GM12878 (cell line): ENCODE data around the gene RNF41. TPM values are rescaled to one million over a fixed set of nuclear protein-coding genes. Genes with fewer than 3 reads are reported as not detected.
A peak's percentile ranks its signal among the peaks of the same experiment; 100 is the strongest.

Source experiments
- ATAC-seq: fragments of 200-7000 bp; cut with Tn5 transposase; 3 replicates; pipeline ENCODE4 v1.9.1; 2020; ENCODE audit warnings: mild to moderate bottlenecking, moderate library complexity
- BruUV-seq: library from RNA; stranded (reverse); fragments of 400-500 nt; replicated peaks from 2 replicates; lab custom pipeline; 2021; lab: Mats Ljungman, UMichigan
- CTCF ChIA-PET: fragments of 300-600 bp; sonication (Branson Sonifier 250); formaldehyde crosslinking; extraction: SDS; loops from one replicate; lab custom pipeline; 2021; ENCODE audit warnings: inconsistent platforms; lab: Yijun Ruan, JAX
- POLR2A ChIA-PET: fragments of 350-600 bp; formaldehyde crosslinking; extraction: SDS; loops from one replicate; lab custom pipeline; 2021; ENCODE audit warnings: inconsistent platforms; lab: Charles Lee
- RAD21 ChIA-PET: fragments of 300-600 bp; sonication (Branson Sonifier 250); formaldehyde crosslinking; loops from one replicate; lab custom pipeline; 2023; ENCODE audit warnings: antibody characterized with exemption; ENCODE audit not compliant: unreplicated experiment; lab: Charles Lee
- SMC1A ChIA-PET: fragments of 300-600 bp; sonication (Branson Sonifier 250); formaldehyde crosslinking; loops from one replicate; lab custom pipeline; 2023; ENCODE audit not compliant: unreplicated experiment, uncharacterized antibody; lab: Charles Lee
- DNase-seq: peaks from one replicate; pipeline ENCODE4 v3.0.0-alpha.2; 2011; ENCODE audit warnings: low read depth, low spot score
- FAIRE-seq: peaks from 3 replicates; lab custom pipeline; 2011; peaks lifted over from hg19 to GRCh38; lab: Jason Lieb, UNC
- H2AFZ ChIP-seq: 2 replicates; pipeline ENCODE4 v1.6.0; 2011; ENCODE audit warnings: low read depth, low read length, control low read depth; ENCODE audit not compliant: control insufficient read depth
- H3K27ac ChIP-seq: 2 replicates; pipeline ENCODE4 v1.5.1; 2011; ENCODE audit warnings: control low read depth; ENCODE audit not compliant: control insufficient read depth, insufficient read depth
- H3K27me3 ChIP-seq, 2 experiments: replicated peaks in 1 of 2; 2 replicates each; pipeline versions ENCODE4 v1.6.0 to v1.6.1; 2011; ENCODE audit warnings: low read length in 1 of 2; ENCODE audit not compliant: control insufficient read depth in 2 of 2, insufficient read depth in 2 of 2
- H3K36me3 ChIP-seq, 2 experiments: 2 replicates each; pipeline ENCODE4 v1.5.1; 2011; ENCODE audit warnings: low read length in 1 of 2; ENCODE audit not compliant: control insufficient read depth in 2 of 2, insufficient read depth in 2 of 2
- H3K4me1 ChIP-seq: 2 replicates; pipeline ENCODE4 v1.6.1; 2011; ENCODE audit warnings: mild to moderate bottlenecking, low read length, moderate library complexity, mixed read lengths; ENCODE audit not compliant: control insufficient read depth, insufficient read depth
- H3K4me2 ChIP-seq: 2 replicates; pipeline ENCODE4 v1.6.0; 2011; ENCODE audit warnings: control low read depth; ENCODE audit not compliant: control insufficient read depth, insufficient read depth
- H3K4me3 ChIP-seq: fragments of 200-600 bp; sonication (generic); 2 replicates; pipeline ENCODE4 v1.5.1; 2016
- H3K79me2 ChIP-seq: 2 replicates; pipeline ENCODE4 v1.6.0; 2011; ENCODE audit warnings: low read length; ENCODE audit not compliant: control insufficient read depth, insufficient read depth
- H3K9ac ChIP-seq: 2 replicates; pipeline ENCODE4 v1.8.0; 2011; ENCODE audit warnings: low read length, control low read depth, mixed read lengths; ENCODE audit not compliant: control insufficient read depth, insufficient read depth
- H3K9me3 ChIP-seq: replicated peaks from 3 replicates; pipeline ENCODE4 v1.5.1; 2011; ENCODE audit warnings: mild to moderate bottlenecking, low read length; ENCODE audit not compliant: control insufficient read depth, insufficient read depth
- H4K20me1 ChIP-seq: 2 replicates; pipeline ENCODE4 v1.6.0; 2011; ENCODE audit not compliant: control insufficient read depth, insufficient read depth
- BHLHE40 ChIP-seq, 2 experiments: fragments of 450-650 bp in 1 of 2; IDR thresholded peaks; 2 replicates each; pipeline ENCODE4 v1.6.1; 2011 to 2017; ENCODE audit warnings: low read depth in 2 of 2, borderline replicate concordance in 1 of 2, improper control_type of control experiment in 1 of 2, low read length in 1 of 2, mild to moderate bottlenecking in 1 of 2
- CHD4 ChIP-seq: fragments of 200-600 bp; sonication (generic); IDR thresholded peaks from 2 replicates; pipeline ENCODE4 v1.6.1; 2016; ENCODE audit warnings: mild to moderate bottlenecking
- CTCF ChIP-seq, 3 experiments: IDR thresholded peaks in 2 of 3; conservative IDR thresholded peaks in 1 of 3; 2 replicates each; pipeline ENCODE4 v1.5.1; 2011; ENCODE audit warnings: low read depth in 3 of 3, low read length in 3 of 3, mild to moderate bottlenecking in 3 of 3, control low read depth in 2 of 3, moderate library complexity in 2 of 3, inconsistent platforms in 1 of 3, mixed read lengths in 1 of 3; ENCODE audit not compliant: control insufficient read depth in 2 of 3, insufficient read depth in 1 of 3; ENCODE audit errors: extremely low read depth in 1 of 3
- HDGF ChIP-seq: fragments of 450-650 bp; IDR thresholded peaks from 2 replicates; pipeline ENCODE4 v1.6.1; 2016; ENCODE audit warnings: antibody characterized with exemption
- IKZF1 ChIP-seq: fragments of 450-650 bp; conservative IDR thresholded peaks from 2 replicates; pipeline ENCODE4 v1.6.1; 2017; ENCODE audit warnings: antibody characterized with exemption, mild to moderate bottlenecking
- IKZF2 ChIP-seq, 2 experiments: fragments of 450-650 bp; IDR thresholded peaks; 2 replicates each; pipeline ENCODE4 v1.6.1; 2017; ENCODE audit warnings: mild to moderate bottlenecking in 2 of 2, moderate library complexity in 2 of 2
- MAX ChIP-seq: IDR thresholded peaks from 2 replicates; pipeline ENCODE4 v1.6.1; 2012; ENCODE audit warnings: low read depth, low read length, improper control_type of control experiment
- NR2C1 ChIP-seq: fragments of 450-650 bp; IDR thresholded peaks from 2 replicates; pipeline ENCODE4 v1.6.1; 2017; ENCODE audit warnings: antibody characterized with exemption, mild to moderate bottlenecking, moderate library complexity
- SMARCA5 ChIP-seq: fragments of 450-650 bp; IDR thresholded peaks from 2 replicates; pipeline ENCODE4 v1.6.1; 2017; ENCODE audit warnings: mild to moderate bottlenecking
- TCF7 ChIP-seq: IDR thresholded peaks from 2 replicates; pipeline ENCODE4 v1.6.1; 2014; ENCODE audit warnings: antibody characterized with exemption, borderline replicate concordance
- ZBTB40 ChIP-seq: fragments of 450-650 bp; IDR thresholded peaks from 2 replicates; pipeline ENCODE4 v1.6.1; 2016; ENCODE audit warnings: mild to moderate bottlenecking, moderate library complexity, borderline replicate concordance
- WGBS: methylation state at CpG from one replicate; pipeline ENCODE4 v1.1.6; 2016; ENCODE audit warnings: low lambda C conversion rate; ENCODE audit not compliant: insufficient replicate concordance, insufficient coverage; ENCODE audit errors: missing lambda C conversion rate; 5-methylcytosine and 5-hydroxymethylcytosine counted together
- in situ Hi-C: fragments of 300-500 bp; cut with MboI; formaldehyde crosslinking; loops from 9 replicates; pipeline ENCODE4 v1.14.3; 2018; ENCODE audit warnings: mixed read lengths
- intact Hi-C: fragments of 100-400 bp; cut with micrococcal nuclease; formaldehyde crosslinking; loops from one replicate; pipeline ENCODE4 v1.14.2; 2022; ENCODE audit not compliant: unreplicated experiment
- polyA plus RNA-seq, 11 experiments: library from polyadenylated mRNA; depleted of rRNA in 4 of 11; unstranded in 6 of 11; stranded (reverse) in 5 of 11; fragments of >200 nt; fragmentation: Nextera tagmentation in 4 of 11; fragmentation: Illumina TruSeq in 1 of 11; extraction: Ambion mirVana in 4 of 11; extraction: Trizol in 1 of 11; gene quantifications; 1 replicate in 1 of 11; 2 replicates in 10 of 11; pipeline versions ENCODE4 v1.2.1 to v1.2.3, GENCODE V29; 2011 to 2016; ENCODE audit warnings: inconsistent platforms in 2 of 11, missing spikeins in 2 of 11, low read depth in 1 of 11
- total RNA-seq, 4 experiments: library from RNA; depleted of rRNA in 3 of 4; stranded (reverse); fragments of >200 nt in 3 of 4; fragmentation: Illumina TruSeq in 1 of 4; extraction: Trizol in 1 of 4; gene quantifications; 2 replicates each; pipeline versions ENCODE4 v1.2.1 to v1.2.3, GENCODE V29; 2013 to 2021

Gene RNF41
- total and polyA plus RNA-seq, 10 of the 15 experiments (the other 5 are each of a cell fraction or from before 2014, with no cell fraction given): 11.1 to 47.8 (median 30.6) TPM

GRCh38 chr12:56189918-56190694 lies 31.6 kb downstream of the RNF41 start (continued):
- TF ChIP-seq ZBTB40: peak; percentile 73
- peak; percentile 56; the same call in 1 of the 2 replicates for TF ChIP-seq TCF7
- TF ChIP-seq HDGF: peak; percentile 13; the same call in 1 of the 2 replicates

- Histone ChIP-seq H3K9ac (peak within 1 kb of the TSS; percentile 93), H4K20me1 (no peaks in the 10 kb centered on the region; the same call in 1 of the 2 replicates), H2AFZ (peak within 1 kb of the TSS; percentile 96), H3K4me1 (0 out of 2 replicates have a peak, but pooled peaks cover 4% of the 10 kb centered on the region), H3K79me2 (peaks cover 27% of the 10 kb centered on the region), H3K27ac (peak within 1 kb of the TSS; percentile 91), H3K9me3 (no peaks in the 10 kb centered on the region), H3K4me3 (peak within 1 kb of the TSS; percentile 98), H3K36me3 (peaks cover 0 to 2% of the 10 kb centered on the region in 2 experiments; a peak in 3 of 4 replicates), H3K27me3 (no peaks in the 10 kb centered on the region), H3K4me2 (peak within 1 kb of the TSS; percentile 99)
- in situ Hi-C loops: loop anchor here (5.0 kb wide), 1 partner anchor 57 kb away; no protein-coding TSS in a partner anchor
- FAIRE-seq (no peak), ATAC-seq (peak; percentile 81), DNase-seq (peak; percentile 26)
- BruUV-seq: no TSS peak
- intact Hi-C loops: loop anchor here (1.0 to 10.0 kb wide), 3 partner anchors 31 to 455 kb away; partner anchors contain the start of gene MYL6
- ChIA-PET POLR2A (interaction anchor here (0.6 to 7.7 kb wide), 16 partner anchors 30 to 414 kb away, joined by 3 to 68 read pairs (median 6); partner anchors contain the start of genes ANKRD52, ESYT1, MYL6 and PA2G4), CTCF (interaction anchor here (0.6 to 8.9 kb wide), 43 partner anchors 12 to 460 kb away, joined by 3 to 129 read pairs (median 4); partner anchors contain the start of genes ANKRD52, CD63, ESYT1 and MYL6), SMC1A (interaction anchor here (0.9 to 6.2 kb wide), 18 partner anchors 12 to 1691 kb away, joined by 3 to 68 read pairs (median 4); partner anchors contain the start of genes ESYT1, PA2G4, RNF41 and ZC3H10), RAD21 (interaction anchor here (0.6 to 4.6 kb wide), 25 partner anchors 14 to 451 kb away, joined by 3 to 98 read pairs (median 5); partner anchors contain the start of genes ANKRD52, CNPY2, COQ10A and ESYT1)
- 0% methylated on average over 21 of the region's 93 CpGs for WGBS
- TF ChIP-seq HDGF: no peak
- peak; percentile 80; the same call in 1 of the 2 replicates for TF ChIP-seq IKZF1
- TF ChIP-seq IKZF2 (IDR thresholded peaks at IDR 0.05): peak in 1 of 2 experiments; percentile 72; a peak in 2 of 4 replicates
- peak; percentile 100 for TF ChIP-seq SMARCA5
- TF ChIP-seq BHLHE40 (IDR thresholded peaks at IDR 0.05; ENCODE audit: borderline replicate concordance in 1 of 2, low read depth in 2 of 2, low read length in 1 of 2): peak in 1 of 2 experiments; percentile 60; a peak in 1 of 4 replicates
- TF ChIP-seq NR2C1: peak; percentile 16; the same call in 1 of the 2 replicates
- TF ChIP-seq MAX: 0 out of 2 replicates have a peak, but pooled peaks have one; percentile 1
- no peak for TF ChIP-seq CHD4
- TF ChIP-seq CTCF (IDR thresholded peaks at IDR 0.05 in 2 of 3, conservative IDR thresholded peaks at IDR 0.05 in 1 of 3; ENCODE audit: control insufficient read depth in 2 of 3, extremely low read depth in 1 of 3, insufficient read depth in 1 of 3, low read depth in 3 of 3, low read length in 3 of 3): peak; percentile 68 to 87 (median 72); a peak in 5 of 6 replicates
Observed at GRCh38 chr12:56189099-56189917, 32.4 kb downstream of the RNF41 start, which contains the start of gene SMARCC2. Gene SMARCC2, minus strand, starts transcription at chr12:56189483. Its CDS starts 22 bp downstream, at chr12:56189461.
